ENCODE measurements around the gene ITGA4. TPM values are rescaled to one million over a fixed set of nuclear protein-coding genes. Genes with fewer than 3 reads are reported as not detected.

ITGA4 gene
- total and polyA plus RNA-seq, 12 donors: 0.37 to 14.5 (median 3.6) TPM

DNA sequence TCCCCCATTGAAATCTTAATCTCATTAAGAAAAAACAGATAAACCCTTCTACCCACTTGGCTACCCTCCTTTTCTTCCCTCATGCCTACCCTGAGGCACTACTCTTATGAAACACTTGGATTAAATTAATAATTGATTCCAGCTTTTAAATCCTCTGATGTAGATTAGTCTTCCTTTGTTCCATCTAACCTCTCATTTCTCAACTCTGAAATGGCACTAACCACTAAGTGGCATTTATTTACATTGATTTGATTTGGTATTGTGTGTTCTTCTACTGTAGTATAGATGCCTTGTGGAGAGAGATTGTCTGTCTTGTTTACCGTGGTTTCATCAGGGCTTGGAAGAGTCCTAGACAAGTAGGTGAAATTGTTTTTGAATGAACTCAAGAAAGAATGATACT, 26.7 kb downstream of the ITGA4 start:
- no peaks in the 10 kb centered on the region for H3K27me3 ChIP-seq
- 79 to 91% (median 83%) methylated on average over 1 of the region's 1 CpG for WGBS, 4 donors
- TF ChIP-seq, protein P1, sequence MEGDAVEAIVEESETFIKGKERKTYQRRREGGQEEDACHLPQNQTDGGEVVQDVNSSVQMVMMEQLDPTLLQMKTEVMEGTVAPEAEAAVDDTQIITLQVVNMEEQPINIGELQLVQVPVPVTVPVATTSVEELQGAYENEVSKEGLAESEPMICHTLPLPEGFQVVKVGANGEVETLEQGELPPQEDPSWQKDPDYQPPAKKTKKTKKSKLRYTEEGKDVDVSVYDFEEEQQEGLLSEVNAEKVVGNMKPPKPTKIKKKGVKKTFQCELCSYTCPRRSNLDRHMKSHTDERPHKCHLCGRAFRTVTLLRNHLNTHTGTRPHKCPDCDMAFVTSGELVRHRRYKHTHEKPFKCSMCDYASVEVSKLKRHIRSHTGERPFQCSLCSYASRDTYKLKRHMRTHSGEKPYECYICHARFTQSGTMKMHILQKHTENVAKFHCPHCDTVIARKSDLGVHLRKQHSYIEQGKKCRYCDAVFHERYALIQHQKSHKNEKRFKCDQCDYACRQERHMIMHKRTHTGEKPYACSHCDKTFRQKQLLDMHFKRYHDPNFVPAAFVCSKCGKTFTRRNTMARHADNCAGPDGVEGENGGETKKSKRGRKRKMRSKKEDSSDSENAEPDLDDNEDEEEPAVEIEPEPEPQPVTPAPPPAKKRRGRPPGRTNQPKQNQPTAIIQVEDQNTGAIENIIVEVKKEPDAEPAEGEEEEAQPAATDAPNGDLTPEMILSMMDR (IDR thresholded peaks at IDR 0.05): no peak
- TF ChIP-seq POLR2A (IDR thresholded peaks at IDR 0.05): no peak
- intact Hi-C loops (cut with DNase I): no loop called here
- H3K36me3 ChIP-seq (replicated peaks in 1 of 2): peaks cover 0 to 4% of the 10 kb centered on the region in 2 donors
- H3K4me1 ChIP-seq (replicated peaks in 1 of 2): no peaks in the 10 kb centered on the region
- no peaks in the 10 kb centered on the region for H3K9me3 ChIP-seq (replicated peaks in 1 of 3)
- no peak overlapping the region for H3K27ac ChIP-seq
- no peak for DNase-seq
- H3K4me3 ChIP-seq: no peak overlapping the region

DNA sequence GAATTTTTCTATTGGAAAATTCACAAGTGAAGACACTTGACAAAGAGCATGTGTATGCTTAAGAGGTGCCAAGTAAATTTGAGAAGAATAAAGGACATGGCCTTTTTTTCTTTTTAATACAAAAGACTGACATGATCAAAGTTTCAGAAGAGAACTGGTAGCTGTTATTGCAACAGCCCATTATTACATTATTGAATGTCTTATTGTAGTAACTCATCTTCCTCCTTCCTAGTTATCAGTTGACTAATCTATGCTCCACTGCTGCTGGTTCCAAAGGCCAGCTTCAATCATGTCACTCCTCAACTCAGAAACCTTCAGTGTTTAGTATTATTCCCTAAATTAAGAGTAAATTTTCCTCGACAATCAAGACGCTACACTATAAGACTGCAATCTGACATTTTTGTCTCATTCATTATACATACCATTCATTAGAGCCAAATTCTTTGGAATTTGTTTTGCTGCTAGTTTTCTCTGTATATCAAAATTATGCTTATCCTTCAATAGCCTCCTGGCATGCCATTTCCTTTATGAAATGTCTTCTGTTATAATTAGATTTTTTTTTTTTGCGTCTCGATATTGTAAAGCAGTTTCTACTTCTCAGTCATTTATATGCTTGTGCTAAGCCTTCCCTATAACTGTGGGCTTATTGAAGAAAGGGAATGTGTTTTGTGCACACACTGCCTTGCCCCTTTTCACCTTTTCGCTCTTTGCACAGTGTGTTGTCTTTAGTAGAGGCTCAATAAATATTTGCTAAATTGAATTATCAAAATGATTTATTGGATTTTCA, 27.9 kb downstream of the ITGA4 start:
- Histone ChIP-seq H3K27ac (no peak overlapping the region), H3K4me3 (no peak overlapping the region), H3K4me1 (replicated peaks in 1 of 2) (no peaks in the 10 kb centered on the region), H3K9me3 (replicated peaks in 1 of 3) (no peaks in the 10 kb centered on the region), H3K36me3 (replicated peaks in 1 of 2) (peaks cover 0 to 4% of the 10 kb centered on the region in 2 donors), H3K27me3 (no peaks in the 10 kb centered on the region)
- DNase-seq: no peak
- intact Hi-C loops (cut with DNase I): no loop called here
- 67 to 83% (median 72%) methylated on average over 5 of the region's 5 CpGs for WGBS, 4 donors
- TF ChIP-seq, protein P1 (IDR thresholded peaks at IDR 0.05): no peak
- no peak for TF ChIP-seq POLR2A (IDR thresholded peaks at IDR 0.05)

DNA sequence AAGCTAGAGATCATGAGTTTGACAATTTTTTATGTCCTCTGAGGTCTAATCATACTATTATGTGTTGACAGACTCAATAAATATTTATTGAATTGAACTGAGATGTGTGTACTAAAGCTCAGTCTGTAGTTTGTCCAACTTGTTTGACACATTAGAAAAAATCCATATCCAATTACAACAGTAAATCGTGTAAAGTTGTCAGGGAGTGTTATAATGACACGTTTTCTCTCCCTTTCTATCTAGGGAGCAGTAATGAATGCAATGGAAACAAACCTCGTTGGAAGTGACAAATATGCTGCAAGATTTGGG, 28.4 kb downstream of the ITGA4 start:
- no peaks in the 10 kb centered on the region for H3K9me3 ChIP-seq (replicated peaks in 1 of 3)
- TF ChIP-seq POLR2A (IDR thresholded peaks at IDR 0.05): no peak
- TF ChIP-seq, protein P1 (IDR thresholded peaks at IDR 0.05): no peak
- no peak overlapping the region for H3K4me3 ChIP-seq
- H3K27me3 ChIP-seq: no peaks in the 10 kb centered on the region
- no peak for DNase-seq
- peaks cover 0 to 4% of the 10 kb centered on the region in 2 donors for H3K36me3 ChIP-seq (replicated peaks in 1 of 2)
- no peaks in the 10 kb centered on the region for H3K4me1 ChIP-seq (replicated peaks in 1 of 2)
- WGBS, 4 donors: 48 to 61% (median 55%) methylated on average over 3 of the region's 3 CpGs
- no peak overlapping the region for H3K27ac ChIP-seq
- intact Hi-C loops (cut with DNase I): no loop called here

DNA sequence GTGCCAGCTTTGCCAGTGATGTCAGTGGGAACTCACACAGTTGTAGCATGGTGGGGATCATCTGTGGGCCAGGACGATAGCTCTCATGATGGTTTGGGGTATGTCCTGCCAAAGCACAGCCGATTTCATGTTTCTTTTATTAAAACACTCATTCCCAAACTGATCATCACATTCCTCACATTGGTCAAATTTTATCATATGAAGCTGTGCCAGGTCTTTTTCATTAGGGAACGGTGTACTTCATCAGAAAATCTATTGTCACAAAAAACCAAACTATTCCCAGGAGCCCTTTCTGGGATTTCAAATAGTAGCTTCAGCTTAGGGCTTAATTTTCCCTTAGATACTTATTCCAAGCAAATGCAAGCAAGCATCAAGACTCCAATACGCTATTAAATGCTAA, 42.0 kb downstream of the ITGA4 start:
- Histone ChIP-seq H3K27ac (no peak overlapping the region), H3K4me1 (replicated peaks in 1 of 2) (no peaks in the 10 kb centered on the region), H3K27me3 (no peaks in the 10 kb centered on the region), H3K36me3 (replicated peaks in 1 of 2) (no peaks in the 10 kb centered on the region), H3K4me3 (no peak overlapping the region), H3K9me3 (replicated peaks in 1 of 3) (no peaks in the 10 kb centered on the region)
- DNase-seq: no peak
- TF ChIP-seq POLR2A (IDR thresholded peaks at IDR 0.05): no peak
- TF ChIP-seq, protein P1 (IDR thresholded peaks at IDR 0.05): no peak
- intact Hi-C loops (cut with DNase I): no loop called here
- WGBS, 4 donors: 71 to 77% (median 73%) methylated on average over 4 of the region's 4 CpGs
